Cardiac muscle cell (in vitro differentiated cells and primary cell): ENCODE measurements around the gene KIRREL3. TPM values are rescaled to one million over a fixed set of nuclear protein-coding genes. Genes with fewer than 3 reads are reported as not detected.
A peak's percentile ranks its signal among the peaks of the same experiment; 100 is the strongest.

Experiments
- DNase-seq, 2 donors: peaks; one replicate each; pipeline versions ENCODE4 v3.0.0 to v3.0.0-alpha.2; 2010 to 2017; ENCODE audit warnings: low read depth in 1 of 2, low spot score in 1 of 2
- H3K27ac ChIP-seq: fragments of 200-600 bp; sonication (generic); 2 replicates; pipeline ENCODE4 v1.5.1; 2016
- H3K27me3 ChIP-seq: fragments of 200-600 bp; sonication (generic); 2 replicates; pipeline ENCODE4 v1.6.0; 2016; ENCODE audit warnings: control low read depth
- H3K36me3 ChIP-seq: fragments of 200-600 bp; sonication (generic); 2 replicates; pipeline ENCODE4 v1.5.1; 2016; ENCODE audit warnings: control low read depth
- H3K4me1 ChIP-seq: fragments of 200-600 bp; sonication (generic); 2 replicates; pipeline ENCODE4 v1.8.1; 2017; ENCODE audit warnings: low read depth, mild to moderate bottlenecking, mixed run types
- H3K4me3 ChIP-seq: fragments of 200-600 bp; sonication (generic); 2 replicates; pipeline ENCODE4 v1.5.1; 2016; ENCODE audit warnings: mild to moderate bottlenecking
- H3K9me3 ChIP-seq: fragments of 200-600 bp; sonication (generic); 2 replicates; pipeline ENCODE4 v1.5.1; 2017; ENCODE audit warnings: low read depth, mild to moderate bottlenecking, control low read depth
- CTCF ChIP-seq: IDR thresholded peaks from 2 replicates; pipeline ENCODE4 v1.5.1; 2012; ENCODE audit warnings: low read depth, mild to moderate bottlenecking, low read length
- polyA plus RNA-seq: library from polyadenylated mRNA; unstranded; fragments of >200 nt; fragmentation: Nextera tagmentation; extraction: Ambion mirVana; gene quantifications from 2 replicates; pipeline ENCODE4 v1.2.1, GENCODE V29; 2016
- total RNA-seq: library from RNA; depleted of rRNA; stranded (reverse); fragments of >200 nt; gene quantifications from 2 replicates; pipeline ENCODE4 v1.2.3, GENCODE V29; 2016

KIRREL3 gene
- total and polyA plus RNA-seq, 2 experiments from 2014 or later: 0.12 to 0.89 TPM

- no peak for DNase-seq
- Histone ChIP-seq H3K27ac (no peak overlapping the region), H3K4me1 (no peaks in the 10 kb centered on the region), H3K36me3 (no peaks in the 10 kb centered on the region), H3K4me3 (no peak overlapping the region), H3K9me3 (no peaks in the 10 kb centered on the region), H3K27me3 (peaks cover 10% of the 10 kb centered on the region)
- no peak for TF ChIP-seq CTCF
These were observed 455.5 kb downstream of the KIRREL3 start for GRCh38 chr11:126545057-126545555.

GRCh38 chr11:126544108-126545056 lies 456.2 kb downstream of the KIRREL3 start:
- no peaks in the 10 kb centered on the region for H3K36me3 ChIP-seq
- H3K9me3 ChIP-seq: no peaks in the 10 kb centered on the region
- no peak overlapping the region for H3K27ac ChIP-seq
- no peak for TF ChIP-seq CTCF
- H3K4me3 ChIP-seq: no peak overlapping the region
- peaks cover 9% of the 10 kb centered on the region for H3K27me3 ChIP-seq
- no peaks in the 10 kb centered on the region for H3K4me1 ChIP-seq
- DNase-seq: peak; percentile 32 to 72

GRCh38 chr11:126543691-126544090 lies 456.9 kb downstream of the KIRREL3 start:
- DNase-seq: no peak
- H3K36me3 ChIP-seq: no peaks in the 10 kb centered on the region
- no peak overlapping the region for H3K27ac ChIP-seq
- no peaks in the 10 kb centered on the region for H3K4me1 ChIP-seq
- no peaks in the 10 kb centered on the region for H3K9me3 ChIP-seq
- no peak for TF ChIP-seq CTCF
- no peak overlapping the region for H3K4me3 ChIP-seq
- peaks cover 11% of the 10 kb centered on the region for H3K27me3 ChIP-seq

GRCh38 chr11:126542334-126543015 lies 458.1 kb downstream of the KIRREL3 start:
- peaks cover 21% of the 10 kb centered on the region for H3K27me3 ChIP-seq
- H3K4me1 ChIP-seq: no peaks in the 10 kb centered on the region
- no peaks in the 10 kb centered on the region for H3K9me3 ChIP-seq
- H3K36me3 ChIP-seq: no peaks in the 10 kb centered on the region
- DNase-seq: no peak
- no peak overlapping the region for H3K4me3 ChIP-seq
- no peak overlapping the region for H3K27ac ChIP-seq
- no peak for TF ChIP-seq CTCF

- H3K4me3 ChIP-seq: no peak overlapping the region
- no peaks in the 10 kb centered on the region for H3K9me3 ChIP-seq
- H3K27ac ChIP-seq: no peak overlapping the region
- TF ChIP-seq CTCF: no peak
- DNase-seq: no peak
- no peaks in the 10 kb centered on the region for H3K36me3 ChIP-seq
- peaks cover 26% of the 10 kb centered on the region for H3K27me3 ChIP-seq
- H3K4me1 ChIP-seq: no peaks in the 10 kb centered on the region
These were observed 462.5 kb downstream of the KIRREL3 start for GRCh38 chr11:126538071-126538470.
